ENCODE results near the gene FBXL2. TPM values are rescaled to one million over a fixed set of nuclear protein-coding genes. Genes with fewer than 3 reads are reported as not detected.

Gene FBXL2
- total RNA-seq, 4 donors from 2014 or later, result 2.2 to 4.1 (median 3.3) TPM

- no peaks in the 10 kb centered on the region for H3K27me3 ChIP-seq
- no peak overlapping the region for H3K4me3 ChIP-seq
- no peak for TF ChIP-seq POLR2A (IDR thresholded peaks at IDR 0.05)
- TF ChIP-seq CTCF (IDR thresholded peaks at IDR 0.05), result no peak
- no peak for TF ChIP-seq POLR2AphosphoS5 (IDR thresholded peaks at IDR 0.05)
- TF ChIP-seq EP300 (IDR thresholded peaks at IDR 0.05), result no peak
- peaks cover 13% of the 10 kb centered on the region for H3K9me3 ChIP-seq
- no peak overlapping the region for H3K27ac ChIP-seq
- no peaks in the 10 kb centered on the region for H3K4me1 ChIP-seq
- no peak for DNase-seq (ENCODE audit: low spot score in 2 of 2)
- peaks cover 2% of the 10 kb centered on the region for H3K36me3 ChIP-seq
Measured at GRCh38 chr3:33313331-33313730, 36.1 kb downstream of the FBXL2 start.

- Histone ChIP-seq H3K36me3 (peaks cover 2% of the 10 kb centered on the region), H3K27ac (no peak overlapping the region), H3K9me3 (peaks cover 12% of the 10 kb centered on the region), H3K4me3 (no peak overlapping the region), H3K27me3 (no peaks in the 10 kb centered on the region), H3K4me1 (no peaks in the 10 kb centered on the region)
- DNase-seq (ENCODE audit: low spot score in 2 of 2), result no peak
- TF ChIP-seq POLR2A (IDR thresholded peaks at IDR 0.05) (no peak), CTCF (IDR thresholded peaks at IDR 0.05) (no peak)
Measured at GRCh38 chr3:33314993-33315392, 37.8 kb downstream of the FBXL2 start.

DNA sequence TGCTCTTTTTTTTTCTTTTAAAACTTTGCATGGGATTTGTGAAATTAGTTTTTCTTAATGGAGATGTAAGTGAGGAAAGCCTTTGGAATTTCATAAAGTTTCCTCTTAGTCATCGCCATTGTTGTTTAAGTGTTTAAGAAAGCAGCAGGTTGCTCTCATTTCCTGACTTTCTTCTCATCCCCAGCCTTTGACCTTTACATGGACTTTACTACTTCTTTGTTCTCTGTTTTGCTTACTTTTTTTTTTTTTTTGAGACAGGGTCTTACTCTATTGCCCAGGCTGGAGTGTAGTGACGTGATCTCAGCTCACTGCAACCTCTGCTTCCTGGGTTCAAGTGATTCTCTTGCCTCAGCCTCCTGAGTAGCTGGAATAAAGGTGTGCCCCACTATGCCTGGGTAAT is 38.6 kb downstream of the FBXL2 start:
- DNase-seq (ENCODE audit: low spot score in 2 of 2), result no peak
- TF ChIP-seq EP300 (IDR thresholded peaks at IDR 0.05) (no peak), POLR2AphosphoS5 (IDR thresholded peaks at IDR 0.05) (no peak), POLR2A (IDR thresholded peaks at IDR 0.05) (no peak), CTCF (IDR thresholded peaks at IDR 0.05) (no peak)
- 81% methylated on average over 2 of the region's 2 CpGs for WGBS
- no peaks in the 10 kb centered on the region for H3K27me3 ChIP-seq
- no peak overlapping the region for H3K4me3 ChIP-seq
- H3K27ac ChIP-seq, result no peak overlapping the region
- H3K36me3 ChIP-seq, result no peaks in the 10 kb centered on the region
- peaks cover 3% of the 10 kb centered on the region for H3K9me3 ChIP-seq
- no peaks in the 10 kb centered on the region for H3K4me1 ChIP-seq

GRCh38 chr3:33317963-33318709 is 40.9 kb downstream of the FBXL2 start:
- Histone ChIP-seq H3K4me1 (no peaks in the 10 kb centered on the region), H3K9me3 (no peaks in the 10 kb centered on the region), H3K36me3 (no peaks in the 10 kb centered on the region), H3K27me3 (no peaks in the 10 kb centered on the region), H3K27ac (no peak overlapping the region), H3K4me3 (no peak overlapping the region)
- 54% methylated on average over 4 of the region's 4 CpGs for WGBS
- TF ChIP-seq CTCF (IDR thresholded peaks at IDR 0.05) (no peak), POLR2A (IDR thresholded peaks at IDR 0.05) (no peak), EP300 (IDR thresholded peaks at IDR 0.05) (no peak), POLR2AphosphoS5 (IDR thresholded peaks at IDR 0.05) (no peak)
- DNase-seq (ENCODE audit: low spot score in 2 of 2), result no peak

DNA sequence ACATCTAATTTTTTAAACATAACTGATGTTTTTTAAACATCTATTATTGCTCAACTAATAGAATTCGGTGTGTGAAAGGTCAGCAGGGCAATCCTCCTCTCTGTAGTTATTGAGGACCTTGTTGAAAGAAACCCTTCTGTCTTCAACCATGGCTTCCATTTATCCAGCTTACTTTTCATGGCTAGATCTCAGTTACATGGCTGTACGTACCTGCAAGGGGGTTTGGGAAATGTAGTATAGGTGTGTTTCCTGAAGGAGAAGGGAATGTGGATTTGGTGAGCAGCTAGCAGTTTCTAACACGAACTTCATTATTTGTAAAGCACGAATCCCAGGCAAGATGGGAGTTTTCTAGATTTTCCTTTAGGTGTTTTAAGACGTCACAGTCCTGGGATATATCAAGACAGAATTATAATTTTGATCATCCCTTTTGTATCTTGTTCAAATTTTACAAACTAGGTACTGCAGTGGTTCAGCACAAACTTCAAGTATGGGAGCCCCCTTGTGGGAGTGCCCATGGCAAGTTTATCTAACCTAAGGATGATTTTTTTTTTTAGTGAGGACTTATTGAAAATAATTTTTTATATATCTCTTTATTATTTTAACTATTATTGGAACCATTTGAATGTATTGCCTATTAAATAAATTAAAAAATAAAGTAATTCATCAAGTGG is 41.6 kb downstream of the FBXL2 start:
- TF ChIP-seq EP300 (IDR thresholded peaks at IDR 0.05) (no peak), POLR2A (IDR thresholded peaks at IDR 0.05) (no peak), POLR2AphosphoS5 (IDR thresholded peaks at IDR 0.05) (no peak), CTCF (IDR thresholded peaks at IDR 0.05) (no peak)
- H3K4me3 ChIP-seq, result no peak overlapping the region
- H3K36me3 ChIP-seq, result no peaks in the 10 kb centered on the region
- no peak overlapping the region for H3K27ac ChIP-seq
- H3K4me1 ChIP-seq, result no peaks in the 10 kb centered on the region
- H3K9me3 ChIP-seq, result no peaks in the 10 kb centered on the region
- WGBS, result 84% methylated on average over 5 of the region's 5 CpGs
- no peaks in the 10 kb centered on the region for H3K27me3 ChIP-seq
- no peak for DNase-seq (ENCODE audit: low spot score in 2 of 2)

Measured in suprapubic skin (tissue), 4 donors.